NCI-H1048 (cell line): ENCODE results near the gene SLC25A43.
"Not testable (repeated sequence)": the region's sequence is repeated elsewhere in the genome, so short reads cannot be mapped to it uniquely, and the experiment has no call there.

Source experiments
- DNase-seq: peaks from one replicate; lab custom pipeline; 2025; lab: John Stamatoyannopoulos, UW

SLC25A43 gene

DNA sequence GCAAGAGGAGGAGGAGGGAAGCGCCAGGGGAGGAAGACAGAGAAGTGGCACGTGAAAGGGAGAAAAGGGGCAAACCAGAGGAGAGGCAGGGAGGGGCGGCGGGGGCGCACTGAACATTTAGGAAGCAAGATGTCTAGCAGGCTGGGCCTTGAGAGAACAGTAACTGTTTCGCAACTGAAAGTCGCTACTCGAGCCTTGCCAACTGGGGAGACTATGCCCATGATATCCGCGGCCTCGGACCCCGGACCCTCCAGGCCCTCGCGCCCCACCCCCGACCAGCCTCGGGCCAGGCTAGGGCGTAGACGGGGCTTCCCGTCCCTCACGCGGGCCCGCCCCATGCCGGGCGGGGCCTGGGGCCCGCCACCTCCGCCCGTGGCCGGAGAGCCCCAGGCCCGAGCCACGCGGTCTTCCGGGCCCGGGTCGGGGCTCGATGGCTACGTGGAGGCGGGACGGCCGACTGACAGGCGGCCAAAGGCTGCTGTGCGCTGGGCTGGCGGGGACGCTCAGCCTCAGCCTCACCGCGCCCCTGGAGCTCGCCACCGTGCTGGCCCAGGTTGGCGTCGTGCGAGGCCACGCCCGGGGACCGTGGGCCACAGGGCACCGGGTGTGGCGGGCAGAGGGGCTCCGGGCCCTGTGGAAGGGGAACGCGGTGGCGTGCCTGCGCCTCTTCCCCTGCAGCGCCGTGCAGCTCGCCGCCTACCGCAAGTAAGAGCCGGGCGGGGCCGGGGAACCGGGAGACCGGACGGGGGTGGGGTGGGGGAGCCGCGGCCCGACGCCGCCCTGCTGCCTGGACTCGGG lies at the start of gene SLC25A43:
Gene SLC25A43, plus strand, starts transcription at position 363 of the 798 bp plus-strand sequence. Its CDS starts 68 bp downstream, at position 431.
- no peak for DNase-seq

DNA sequence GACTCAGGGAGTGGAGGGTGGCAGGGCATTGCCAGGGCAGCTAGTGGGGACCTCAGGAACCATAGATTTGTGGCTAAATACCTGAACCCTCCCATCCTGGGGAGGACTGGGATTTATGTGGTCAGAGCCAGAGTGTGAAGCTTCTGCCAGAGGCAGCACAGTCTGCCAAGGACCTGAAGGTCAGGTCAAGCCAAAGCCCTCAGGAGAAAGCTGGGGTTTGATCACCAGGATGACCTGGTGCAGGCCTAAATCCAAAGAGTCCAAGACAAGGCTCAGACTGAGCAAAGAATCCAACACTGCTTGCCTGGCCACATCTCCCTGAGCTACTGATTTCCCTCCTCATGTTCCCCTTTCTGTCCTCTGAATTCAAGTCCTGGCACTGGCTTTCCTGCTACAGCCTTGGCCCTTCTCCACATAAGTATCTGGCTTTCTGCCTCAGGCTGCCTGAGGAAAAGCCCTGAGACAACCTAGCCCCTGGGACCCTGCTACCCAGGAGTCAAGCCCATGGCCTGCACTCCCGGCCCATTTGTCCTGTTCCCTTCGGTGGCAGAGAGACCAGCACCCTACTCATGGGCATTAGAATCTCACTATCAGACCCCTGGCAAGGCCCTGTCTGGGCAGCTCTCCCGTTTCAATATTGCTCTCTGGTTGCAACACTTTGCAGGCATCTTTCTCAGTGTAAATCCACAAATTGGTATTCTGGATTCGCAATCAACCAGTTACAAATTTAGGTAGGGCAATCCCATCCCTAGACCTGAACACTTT lies 39.3 kb upstream of the SLC25A43 start:
- DNase-seq, result no peak

DNA sequence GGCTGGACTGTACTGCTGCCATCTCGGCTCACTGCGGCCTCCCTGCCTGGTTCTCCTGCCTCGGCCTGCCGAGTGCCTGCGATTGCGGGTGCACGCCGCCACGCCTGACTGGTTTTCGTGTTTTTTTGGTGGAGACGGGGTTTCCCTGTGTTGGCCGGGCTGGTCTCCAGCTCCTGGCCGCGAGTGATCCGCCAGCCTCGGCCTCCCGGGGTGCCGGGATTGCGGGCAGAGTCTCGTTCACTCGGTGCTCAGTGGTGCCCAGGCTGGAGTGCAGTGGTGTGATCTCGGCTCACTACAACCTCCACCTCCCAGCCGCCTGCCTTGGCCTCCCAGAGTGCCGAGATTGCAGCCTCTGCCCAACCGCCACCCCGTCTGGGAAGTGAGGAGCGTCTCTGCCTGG lies 37.7 kb upstream of the SLC25A43 start:
- not testable (repeated sequence) for DNase-seq

DNA sequence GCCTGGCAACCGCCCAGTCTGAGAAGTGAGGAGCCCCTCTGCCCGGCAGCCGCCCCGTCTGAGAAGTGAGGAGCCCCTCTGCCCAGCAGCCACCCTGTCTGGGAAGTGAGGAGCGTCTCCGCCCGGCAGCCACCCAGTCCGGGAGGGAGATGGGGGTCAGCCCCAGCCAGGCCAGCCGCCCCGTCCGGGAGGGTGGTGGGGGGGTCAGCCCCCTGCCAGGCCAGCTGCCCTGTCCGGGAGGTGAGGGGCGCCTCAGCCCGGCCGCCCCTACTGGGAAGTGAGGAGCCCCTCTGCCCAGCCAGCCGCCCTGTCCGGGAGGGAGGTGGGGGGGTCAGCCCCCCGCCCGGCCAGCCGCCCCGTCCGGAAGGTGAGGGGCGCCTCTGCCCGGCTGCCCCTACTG lies 37.1 kb upstream of the SLC25A43 start:
- not testable (repeated sequence) for DNase-seq

DNA sequence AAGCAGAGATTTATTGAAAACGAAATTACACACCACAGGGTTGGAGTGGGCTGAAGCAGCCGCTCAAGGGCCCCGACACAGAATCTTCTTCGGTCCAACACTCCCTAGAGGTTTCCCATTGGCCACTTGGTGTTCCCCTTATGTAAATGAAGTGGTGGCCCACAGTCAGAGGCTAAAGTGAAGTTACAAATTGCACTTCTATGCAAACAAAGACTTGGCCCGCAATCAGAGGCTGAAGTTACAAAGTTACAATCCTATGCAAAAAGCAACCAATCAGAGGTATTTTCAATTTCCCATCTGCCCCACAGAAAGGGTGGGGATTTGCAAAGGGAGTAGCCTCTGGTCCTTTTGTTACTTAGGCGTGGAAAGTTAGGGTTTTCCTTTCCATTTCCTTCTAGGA lies 35.7 kb upstream of the SLC25A43 start:
- DNase-seq, result no peak

DNA sequence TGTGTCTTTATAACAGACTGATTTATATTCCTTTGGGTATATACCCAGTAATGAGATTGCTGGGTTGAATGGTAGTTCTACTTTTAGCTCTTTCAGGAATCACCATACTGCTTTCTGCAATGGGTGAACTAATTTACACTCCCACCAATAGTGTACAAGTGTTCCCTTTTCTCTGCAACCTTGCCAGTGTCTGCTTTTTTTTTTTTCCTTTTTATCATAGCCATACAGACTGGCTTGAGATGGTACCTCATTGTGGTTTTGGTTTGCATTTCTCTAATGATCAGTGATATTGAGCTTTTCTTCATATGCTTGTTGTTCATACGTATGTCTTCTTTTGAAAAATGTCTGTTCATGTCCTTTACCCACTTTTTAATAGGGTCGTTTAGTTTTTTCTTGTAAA lies 27.3 kb upstream of the SLC25A43 start:
- DNase-seq, result not testable (repeated sequence)

DNA sequence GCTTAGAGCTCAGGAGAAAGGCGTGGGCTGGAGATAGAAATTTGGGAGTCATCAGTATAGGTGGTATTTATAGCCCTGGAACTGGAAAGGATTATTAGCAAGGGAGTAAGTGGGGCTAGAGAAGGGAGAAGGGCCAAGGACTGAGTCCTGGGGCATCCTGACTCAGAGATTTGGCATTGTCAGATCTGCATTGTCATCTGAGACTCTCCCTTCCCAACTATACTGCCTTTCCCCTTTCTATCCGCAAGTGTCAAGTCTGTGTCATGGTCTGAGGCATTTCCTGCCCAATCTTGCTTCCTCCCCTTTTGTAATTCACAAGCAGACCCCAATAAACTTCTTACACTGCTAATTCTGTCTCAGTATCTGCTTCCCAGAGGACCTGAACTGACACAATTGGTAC lies 24.4 kb upstream of the SLC25A43 start:
- no peak for DNase-seq

DNA sequence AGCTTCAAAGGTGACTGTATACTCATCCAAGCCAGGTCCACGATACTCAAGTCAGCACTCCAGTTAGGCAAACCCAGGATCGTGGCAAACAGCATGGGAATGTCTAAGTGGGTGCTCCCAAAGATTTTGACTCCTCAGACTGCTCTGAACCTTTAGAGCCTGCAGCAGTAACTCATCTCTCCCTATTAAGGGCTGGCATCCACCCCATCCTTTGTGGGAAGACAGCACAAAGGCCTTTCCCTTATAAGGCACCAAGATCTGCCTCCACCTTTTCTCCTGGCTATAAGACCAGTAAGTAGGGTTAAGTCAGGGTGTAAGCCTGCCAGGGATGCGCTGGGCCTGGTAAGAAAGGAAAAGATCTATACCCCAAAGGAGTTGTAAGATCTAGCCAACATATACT lies 23.6 kb upstream of the SLC25A43 start:
- DNase-seq, result no peak

DNA sequence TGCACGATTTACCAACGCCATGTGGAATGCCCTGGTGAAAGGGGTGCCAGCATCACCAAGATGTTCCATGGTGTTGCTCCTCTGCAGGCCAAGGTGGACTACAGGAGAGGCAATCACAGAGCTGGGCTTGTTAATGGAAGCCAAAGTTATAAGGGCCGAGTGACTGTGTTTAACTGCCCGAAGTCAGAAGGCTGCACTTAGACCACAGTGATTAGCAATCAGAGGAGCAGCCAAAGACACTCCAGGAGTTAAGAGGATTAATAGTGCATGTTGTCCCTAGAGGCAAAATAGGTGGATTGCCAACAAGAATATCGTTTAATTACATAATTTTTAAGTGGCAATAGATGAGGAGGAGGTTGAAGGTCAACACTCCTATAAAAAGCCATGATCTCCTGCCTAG lies 22.8 kb upstream of the SLC25A43 start:
- no peak for DNase-seq

DNA sequence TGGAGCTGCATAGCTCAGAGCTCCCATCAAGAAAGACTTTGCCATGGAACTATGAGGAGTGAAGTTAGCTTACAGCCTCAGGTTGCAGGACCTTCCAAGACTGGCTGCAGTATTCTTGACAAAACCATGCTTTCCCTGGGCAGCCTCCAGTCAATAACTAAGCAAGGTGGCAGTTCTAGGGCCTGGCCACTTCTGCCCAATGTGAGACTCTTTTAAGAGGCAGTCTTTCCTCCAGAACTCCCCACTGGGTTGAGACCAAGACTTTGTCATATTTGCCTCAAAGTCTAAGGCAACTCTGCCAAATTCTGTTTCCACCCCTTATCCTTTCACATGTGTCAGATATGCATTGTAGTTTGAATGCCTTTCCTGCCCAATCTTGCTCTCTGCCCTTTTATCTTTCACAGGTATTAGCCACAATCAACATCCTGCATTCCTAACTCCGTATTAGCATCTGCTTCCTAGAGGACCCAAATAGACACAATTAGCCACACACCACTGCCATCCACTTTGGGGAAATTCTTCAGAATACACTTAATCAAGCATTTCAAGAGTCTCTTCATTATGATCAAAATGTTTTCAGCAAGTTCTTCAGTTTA lies 17.7 kb upstream of the SLC25A43 start:
- no peak for DNase-seq

DNA sequence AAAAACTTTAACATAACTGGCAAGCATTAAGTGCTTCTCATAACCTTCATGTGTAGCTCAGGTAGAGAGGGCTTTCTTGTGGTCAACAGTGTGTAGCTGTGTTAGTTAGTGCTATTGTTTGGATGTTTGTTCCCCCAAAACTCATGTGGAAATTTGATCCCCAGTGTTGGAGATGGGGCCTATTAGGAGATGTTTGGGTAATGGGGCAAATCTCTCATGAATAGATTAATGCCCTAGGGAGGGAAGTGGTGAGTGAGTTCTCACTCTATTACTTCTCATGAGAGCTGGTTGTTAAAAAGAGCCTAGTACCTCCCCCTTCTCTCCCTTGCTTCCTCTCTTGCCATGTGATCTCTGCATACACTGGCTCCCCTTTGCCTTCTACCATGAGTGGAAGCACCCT lies 16.5 kb upstream of the SLC25A43 start:
- no peak for DNase-seq

DNA sequence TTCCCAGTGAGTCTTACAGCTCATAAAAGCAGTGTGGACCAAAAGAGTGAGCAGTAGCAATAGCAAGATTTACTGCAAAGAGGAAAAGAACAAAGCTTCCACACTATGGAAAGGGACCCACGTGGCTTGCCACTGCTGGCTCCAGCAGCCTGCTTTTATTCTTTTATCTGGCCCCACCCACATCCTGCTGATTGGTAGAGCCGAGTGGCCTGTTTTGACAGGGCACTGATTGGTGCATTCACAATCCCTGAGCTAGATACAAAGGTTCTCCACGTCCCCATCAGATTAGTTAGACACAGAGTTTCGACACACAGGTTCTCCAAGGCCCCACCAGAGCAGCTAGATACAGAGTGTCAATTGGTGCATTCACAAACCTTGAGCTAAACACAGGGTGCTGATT lies 12.5 kb upstream of the SLC25A43 start:
- not testable (repeated sequence) for DNase-seq

DNA sequence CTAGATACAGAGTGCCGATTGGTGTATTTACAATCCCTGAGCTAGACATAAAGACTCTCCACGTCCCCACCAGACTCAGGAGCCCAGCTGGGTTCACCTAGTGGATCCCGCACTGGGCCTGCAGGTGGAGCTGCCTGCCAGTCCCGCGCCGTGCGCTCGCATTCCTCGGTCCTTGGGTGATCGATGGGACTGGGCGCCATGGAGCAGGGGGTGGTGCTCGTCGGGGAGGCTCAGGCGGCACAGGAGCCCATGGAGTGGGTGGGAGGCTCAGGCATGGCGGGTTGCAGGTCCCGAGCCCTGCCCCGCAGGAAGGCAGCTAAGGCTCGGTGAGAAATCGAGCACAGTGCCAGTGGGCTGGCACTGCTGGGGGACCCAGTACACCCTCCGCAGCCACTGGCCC lies 11.7 kb upstream of the SLC25A43 start:
- not testable (repeated sequence) for DNase-seq

DNA sequence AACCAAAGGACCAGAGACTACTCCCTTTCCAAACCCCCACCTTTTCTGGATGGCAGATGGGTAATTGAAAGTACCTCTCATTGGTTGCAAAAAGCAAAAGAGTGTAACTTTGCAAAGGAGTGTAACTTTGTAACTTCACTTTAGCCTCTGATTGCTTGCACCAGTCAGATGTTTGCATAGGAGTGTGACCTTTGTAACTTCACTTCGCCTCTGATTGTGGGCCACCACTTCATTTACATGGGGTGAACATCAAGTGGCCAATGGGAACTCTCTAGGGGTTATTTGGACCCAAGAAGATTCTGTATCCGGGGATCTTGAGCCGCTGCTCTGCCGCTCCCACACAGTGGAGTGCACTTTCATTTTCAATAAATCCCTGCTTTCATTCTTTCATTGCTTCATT lies 9.9 kb upstream of the SLC25A43 start:
- DNase-seq, result no peak

DNA sequence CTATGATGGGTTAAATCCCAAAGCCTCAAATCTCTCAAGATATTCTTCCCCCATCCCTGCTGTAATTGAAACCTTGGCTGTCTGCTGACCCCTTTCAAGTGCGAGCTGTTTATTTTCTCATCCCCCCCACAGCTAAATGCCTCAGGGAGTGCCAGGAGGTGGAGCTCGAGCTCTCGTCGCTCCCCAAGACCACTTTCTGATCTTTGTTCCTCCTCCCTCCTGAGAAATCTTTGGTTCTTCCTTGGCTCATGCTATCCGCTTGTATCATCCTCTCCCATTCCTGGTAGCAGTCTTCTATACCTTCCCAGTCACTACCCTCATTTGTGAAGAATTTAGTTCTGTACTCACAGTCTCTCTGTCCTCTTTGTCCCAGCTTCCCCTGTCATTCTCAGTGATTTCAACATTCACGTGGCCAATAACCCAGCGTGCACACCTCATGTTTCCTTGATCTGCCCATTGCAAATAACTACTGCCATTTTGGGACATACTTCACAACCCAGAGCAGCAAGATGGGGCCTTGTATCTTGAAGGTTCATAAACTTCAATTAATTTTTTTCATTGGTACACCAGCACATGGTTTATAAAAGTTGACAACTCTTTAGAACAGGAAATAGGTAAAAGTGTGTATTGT lies 9.2 kb upstream of the SLC25A43 start:
- DNase-seq, result no peak

DNA sequence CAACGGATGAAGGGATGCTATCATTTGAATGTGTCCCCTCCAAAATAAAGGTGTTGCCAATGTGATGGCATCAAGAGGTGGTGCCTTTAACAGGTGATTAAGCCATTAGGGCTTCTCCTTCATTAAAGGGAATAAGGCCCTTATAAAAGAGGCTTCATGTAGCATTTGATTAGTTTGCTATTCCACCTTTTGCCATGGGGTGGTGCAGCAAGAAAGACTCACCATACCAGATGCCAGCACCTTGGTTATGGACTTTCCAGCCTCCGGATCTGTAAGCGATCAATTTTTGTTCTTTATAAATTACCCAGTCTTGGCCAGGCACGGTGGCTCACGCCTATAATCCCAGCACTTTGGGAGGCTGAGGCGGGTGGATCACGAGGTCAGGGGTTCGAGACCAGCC lies 7.9 kb upstream of the SLC25A43 start:
- no peak for DNase-seq

DNA sequence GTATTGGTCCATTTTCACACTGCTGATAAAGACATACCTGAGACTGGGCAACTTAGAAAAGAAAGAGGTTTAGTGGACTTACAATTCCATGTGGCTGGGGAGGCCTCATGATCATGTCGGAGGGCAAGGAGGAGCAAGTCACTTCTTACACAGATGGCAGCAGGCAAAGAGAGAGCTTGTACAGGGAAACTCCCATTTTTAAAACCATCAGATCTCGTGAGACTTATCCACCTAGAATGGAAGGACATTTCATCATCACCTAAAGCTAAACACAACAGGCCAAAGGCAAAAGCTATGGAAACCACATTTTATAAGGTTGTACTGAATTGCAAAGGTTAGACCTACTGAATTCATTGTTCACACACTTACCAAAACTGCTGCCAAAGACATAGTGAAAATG lies 6.0 kb upstream of the SLC25A43 start:
- no peak for DNase-seq

DNA sequence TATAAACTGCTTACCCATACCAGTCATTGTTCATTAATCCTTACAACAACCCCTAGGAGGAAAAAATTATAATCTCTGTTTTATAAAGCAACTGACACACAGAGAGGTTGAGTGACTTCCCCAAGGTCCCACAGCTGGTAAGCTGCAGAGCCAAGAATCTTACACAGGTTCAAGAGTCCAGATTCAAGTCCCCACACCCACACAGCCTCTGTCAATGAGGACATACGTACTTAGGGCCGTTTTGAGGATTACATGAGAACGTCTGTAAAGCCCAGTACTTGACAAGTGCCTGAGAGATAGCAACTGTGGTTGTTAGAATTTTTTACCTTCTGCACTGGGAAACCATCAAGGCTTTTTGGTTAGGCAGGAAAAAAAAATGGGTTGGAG lies 556 bp upstream of the SLC25A43 start:
- no peak for DNase-seq

DNA sequence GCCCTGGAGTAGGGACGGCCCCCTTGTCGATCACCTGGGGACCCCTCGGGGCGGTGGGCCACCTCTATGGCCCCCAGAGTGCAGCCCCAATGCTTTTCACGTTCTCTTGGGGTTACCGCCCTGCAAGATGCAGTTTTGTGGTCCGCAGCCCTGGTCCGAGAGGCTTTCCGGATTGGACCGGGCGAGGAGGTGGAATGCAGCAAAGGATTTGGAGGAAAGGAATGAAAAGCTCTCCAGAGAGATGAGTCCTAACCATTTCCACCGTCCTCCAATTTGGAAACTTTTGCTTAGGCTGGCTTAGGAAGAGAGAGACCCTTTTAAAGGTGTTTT lies 601 bp downstream of the SLC25A43 start:
- DNase-seq, result no peak

DNA sequence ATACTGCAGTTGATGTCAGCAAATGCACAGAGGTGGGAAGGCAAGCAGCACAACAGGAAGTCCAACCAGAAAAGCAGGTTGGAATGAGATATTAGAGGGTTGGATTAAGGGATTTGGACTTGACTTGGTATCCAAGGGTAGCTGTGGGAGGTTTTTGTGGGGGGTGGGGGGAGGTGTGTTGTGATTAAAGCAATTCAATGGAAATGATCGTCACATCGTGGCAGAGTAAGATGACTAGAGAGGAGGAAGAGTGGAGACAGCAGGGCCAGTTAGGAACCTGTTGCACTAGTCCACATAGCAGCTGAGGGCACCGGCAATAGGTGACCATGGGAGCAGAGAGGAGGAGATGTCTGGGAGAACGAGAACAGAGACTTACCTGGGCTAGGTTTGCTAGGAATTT lies 2.4 kb downstream of the SLC25A43 start:
- no peak for DNase-seq

DNA sequence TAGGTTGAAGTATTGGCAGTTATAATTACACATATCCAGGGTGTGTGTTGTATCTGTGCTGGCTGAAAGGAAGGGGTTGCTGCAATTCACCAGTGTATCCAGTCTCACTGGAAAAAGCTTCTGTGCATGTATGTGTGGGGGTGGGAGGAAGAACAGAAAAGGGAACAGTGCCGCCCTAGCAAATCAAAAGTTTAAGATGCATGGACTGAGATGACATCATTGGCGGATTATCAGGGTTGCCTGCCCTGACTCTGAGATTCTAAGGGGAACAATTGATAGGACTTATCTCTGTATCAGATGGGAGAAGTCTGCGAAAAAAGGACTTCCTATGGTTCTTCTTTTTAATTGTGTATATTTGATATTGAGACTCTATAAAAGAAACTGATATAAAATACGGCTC lies 3.5 kb downstream of the SLC25A43 start:
- no peak for DNase-seq

DNA sequence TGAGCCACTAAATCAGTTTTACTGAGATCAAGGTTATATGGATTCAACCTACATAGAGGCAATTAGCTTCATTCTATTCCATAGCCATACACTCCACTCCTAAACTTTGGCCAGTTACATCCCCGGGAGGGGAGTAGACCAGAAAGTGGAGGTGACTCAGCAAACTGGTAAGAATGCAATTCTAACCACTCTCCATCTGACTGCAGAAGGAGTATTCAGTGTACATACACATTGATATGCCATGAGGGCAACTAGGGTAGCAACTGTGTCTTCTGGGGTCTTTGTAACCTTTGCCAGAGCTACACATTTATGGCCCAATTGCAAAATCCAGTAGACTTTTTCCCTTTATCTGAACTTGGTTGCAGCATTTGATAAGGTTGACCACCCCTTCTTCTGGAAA lies 7.6 kb downstream of the SLC25A43 start:
- no peak for DNase-seq

DNA sequence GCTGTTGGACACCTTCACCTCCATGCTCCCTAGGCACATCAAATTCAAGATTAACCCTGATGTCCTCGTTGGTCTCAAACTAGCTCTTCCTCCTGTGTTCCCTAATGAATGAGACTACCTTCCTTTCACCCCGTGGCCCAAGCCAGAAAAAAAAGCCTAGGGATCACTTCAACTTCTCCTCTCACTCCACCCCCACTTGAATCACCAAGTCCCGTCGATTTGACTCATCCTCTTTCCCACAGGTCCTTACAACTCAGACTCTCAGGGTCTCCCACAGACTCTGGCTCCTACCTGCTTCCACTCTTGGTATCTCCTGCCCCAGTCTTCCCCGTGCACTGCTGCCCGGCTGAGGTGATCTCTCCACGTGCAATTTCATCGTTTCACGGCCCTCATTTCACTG lies 8.5 kb downstream of the SLC25A43 start:
- DNase-seq, result no peak
